ENCODE data around the gene TPGS1.

The TPGS1 gene

DNA sequence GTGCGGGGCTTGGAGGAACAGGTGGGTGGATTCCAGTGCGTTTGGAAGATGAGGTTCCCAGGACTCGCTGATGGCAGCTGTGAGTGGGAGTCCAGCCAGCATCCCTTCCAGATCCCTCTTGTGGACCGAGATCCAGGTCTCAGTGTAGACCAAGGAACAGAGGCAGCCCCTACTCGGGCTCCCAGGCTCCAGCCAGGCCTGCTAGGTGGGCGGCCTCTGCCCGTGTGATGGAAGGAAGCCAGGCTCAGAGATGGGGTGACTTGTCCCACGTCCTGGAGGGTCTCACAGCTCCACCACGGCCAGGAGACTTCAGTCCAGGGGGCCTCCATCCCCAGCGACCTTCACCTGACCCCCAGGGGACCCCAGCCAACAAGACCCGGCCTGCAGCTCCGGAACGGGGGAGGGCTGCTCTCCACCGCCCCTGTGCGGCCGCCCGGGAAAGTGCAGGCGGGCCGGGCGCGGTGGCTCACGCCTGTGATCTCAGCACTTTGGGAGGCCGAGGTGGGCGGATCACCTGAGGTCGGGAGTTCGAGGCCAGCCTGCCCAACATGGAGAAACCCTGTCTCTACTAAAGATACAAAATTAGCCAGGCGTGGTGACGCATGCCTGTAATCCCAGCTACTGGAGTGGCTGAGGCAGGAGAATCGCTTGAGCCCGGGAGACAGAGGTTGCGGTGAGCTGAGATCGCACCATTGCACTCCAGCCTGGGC is 11.7 kb upstream of the TPGS1 start:
- no peak for DNase-seq (ENCODE audit: low read depth in 2 of 2, low spot score in 1 of 2)

DNA sequence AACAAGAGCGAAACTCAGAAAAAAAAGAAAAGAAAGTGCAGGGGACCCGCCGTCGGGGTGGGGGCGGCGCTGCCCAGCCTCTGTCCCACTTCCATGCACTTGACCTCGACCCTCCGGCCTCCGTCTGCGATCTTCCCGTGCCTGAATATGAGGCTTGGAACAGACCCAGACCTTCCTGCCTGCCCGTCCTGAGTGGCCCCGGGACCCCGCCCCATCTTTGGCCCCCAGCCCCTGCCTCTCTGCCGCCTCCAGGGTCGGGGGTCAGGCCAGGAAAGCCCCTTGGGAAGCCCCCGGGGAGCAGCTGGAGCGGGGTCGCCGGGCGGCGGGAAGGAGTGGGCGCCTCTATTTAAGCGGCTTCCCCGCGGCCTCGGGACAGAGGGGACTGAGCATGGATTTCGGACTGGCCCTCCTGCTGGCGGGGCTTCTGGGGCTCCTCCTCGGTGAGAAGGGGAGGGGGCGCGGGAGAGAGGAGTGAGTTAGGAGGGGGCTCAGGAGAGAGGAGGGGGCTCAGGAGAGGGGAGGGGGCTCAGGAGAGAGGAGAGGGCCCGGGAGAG is 11.1 kb upstream of the TPGS1 start, which contains the start of gene MADCAM1:
Gene MADCAM1 (plus strand): TSS at position 375 of the 554 bp plus-strand sequence. CDS start 14 bp downstream, at position 389.
- no peak for DNase-seq (ENCODE audit: low read depth in 2 of 2, low spot score in 1 of 2)

DNA sequence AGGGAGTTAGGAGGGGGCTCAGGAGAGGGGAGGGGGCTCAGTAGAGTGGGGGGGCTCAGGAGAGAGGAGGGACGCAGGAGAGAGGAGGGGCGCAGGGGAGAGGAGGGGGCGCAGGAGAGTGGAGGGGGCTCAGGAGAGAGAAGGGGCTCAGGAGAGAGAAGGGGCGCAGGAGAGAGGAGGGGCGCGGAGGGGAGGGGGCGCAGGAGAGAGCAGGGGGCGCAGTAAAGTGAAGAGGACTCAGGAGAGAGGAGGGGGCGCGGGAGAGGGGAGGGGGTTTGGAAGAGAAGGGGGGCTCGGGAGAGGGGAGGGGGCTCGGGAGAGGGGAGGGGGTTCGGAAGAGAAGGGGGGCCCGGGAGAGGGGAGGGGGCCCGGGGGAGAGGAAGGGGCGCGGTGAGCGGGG is 10.3 kb upstream of the TPGS1 start:
- no peak for DNase-seq (ENCODE audit: low read depth in 2 of 2, low spot score in 1 of 2)

DNA sequence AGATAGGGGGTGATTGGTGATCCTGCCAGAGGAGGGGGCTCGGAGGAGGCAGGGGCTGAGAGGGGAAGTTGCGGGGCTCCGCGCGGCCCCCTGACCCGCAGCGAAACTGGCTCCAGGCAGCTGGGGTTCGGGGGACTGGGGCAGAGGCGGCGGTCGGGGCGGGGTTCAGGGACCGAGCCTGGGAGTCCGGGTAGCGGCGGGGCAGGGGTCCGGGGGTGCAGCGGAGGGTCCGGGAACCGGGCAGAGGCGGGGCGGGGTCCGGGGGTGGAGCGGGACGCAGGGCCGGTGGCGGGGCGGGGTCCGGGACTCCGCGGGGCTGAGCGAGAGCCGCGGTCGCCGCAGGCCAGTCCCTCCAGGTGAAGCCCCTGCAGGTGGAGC is 9.8 kb upstream of the TPGS1 start:
- no peak for DNase-seq (ENCODE audit: low read depth in 2 of 2, low spot score in 1 of 2)

DNA sequence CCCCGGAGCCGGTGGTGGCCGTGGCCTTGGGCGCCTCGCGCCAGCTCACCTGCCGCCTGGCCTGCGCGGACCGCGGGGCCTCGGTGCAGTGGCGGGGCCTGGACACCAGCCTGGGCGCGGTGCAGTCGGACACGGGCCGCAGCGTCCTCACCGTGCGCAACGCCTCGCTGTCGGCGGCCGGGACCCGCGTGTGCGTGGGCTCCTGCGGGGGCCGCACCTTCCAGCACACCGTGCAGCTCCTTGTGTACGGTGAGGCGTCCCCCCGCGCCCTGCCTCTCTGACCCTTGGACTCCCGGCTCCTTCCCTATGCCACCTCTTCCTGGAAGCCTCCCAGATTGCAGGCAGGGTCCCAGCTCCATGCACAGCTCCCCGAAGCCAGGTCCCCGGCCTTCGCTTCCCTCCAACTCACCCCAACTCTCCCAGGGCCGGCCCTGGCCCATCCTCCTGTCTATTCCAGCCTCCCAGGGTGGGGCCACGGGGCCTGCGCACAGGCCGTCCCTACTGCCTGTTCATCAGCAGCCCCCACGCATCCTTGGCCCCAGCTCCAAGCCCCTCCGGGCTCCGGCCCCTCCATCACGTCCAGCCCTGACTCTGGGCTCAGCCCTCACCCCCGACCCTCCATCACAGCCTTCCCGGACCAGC is 9.3 kb upstream of the TPGS1 start:
- no peak for DNase-seq (ENCODE audit: low read depth in 2 of 2, low spot score in 1 of 2)

DNA sequence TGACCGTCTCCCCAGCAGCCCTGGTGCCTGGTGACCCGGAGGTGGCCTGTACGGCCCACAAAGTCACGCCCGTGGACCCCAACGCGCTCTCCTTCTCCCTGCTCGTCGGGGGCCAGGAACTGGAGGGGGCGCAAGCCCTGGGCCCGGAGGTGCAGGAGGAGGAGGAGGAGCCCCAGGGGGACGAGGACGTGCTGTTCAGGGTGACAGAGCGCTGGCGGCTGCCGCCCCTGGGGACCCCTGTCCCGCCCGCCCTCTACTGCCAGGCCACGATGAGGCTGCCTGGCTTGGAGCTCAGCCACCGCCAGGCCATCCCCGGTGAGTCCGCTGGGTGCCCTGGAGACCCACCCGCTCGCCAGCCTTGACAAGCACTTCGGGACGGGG is 8.8 kb upstream of the TPGS1 start:
- DNase-seq (ENCODE audit: low read depth in 2 of 2, low spot score in 1 of 2): no peak

DNA sequence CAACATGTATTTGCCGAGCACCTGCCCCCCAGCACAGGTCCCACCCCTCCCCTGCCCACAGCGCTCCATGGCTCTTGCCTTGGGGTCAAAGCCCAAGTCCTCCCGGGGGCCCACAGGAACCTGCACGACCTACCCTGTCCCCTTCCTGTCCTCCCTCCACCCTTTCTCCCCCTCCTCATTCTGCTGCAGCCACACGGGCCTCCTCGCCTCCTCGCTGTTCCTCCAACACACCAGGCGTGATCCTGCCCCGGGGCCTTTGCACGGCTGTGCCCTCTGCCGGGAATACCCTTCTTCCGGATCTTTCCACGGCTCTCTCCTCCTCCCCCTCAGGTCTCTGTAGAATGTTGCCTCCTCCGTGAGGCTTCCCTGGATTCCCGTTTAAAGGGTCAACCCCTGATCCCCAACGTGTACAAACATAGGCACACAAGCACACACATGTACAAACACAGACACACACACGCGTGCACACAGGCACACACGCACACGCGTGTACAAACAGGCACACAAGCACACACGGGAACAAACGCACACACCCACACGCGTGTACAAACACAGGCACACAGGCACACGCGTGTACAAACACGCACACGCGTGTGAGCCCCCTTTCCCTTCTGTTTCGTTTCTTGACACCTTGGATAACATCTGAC is 8.2 kb upstream of the TPGS1 start:
- DNase-seq (ENCODE audit: low read depth in 2 of 2, low spot score in 1 of 2): no peak

DNA sequence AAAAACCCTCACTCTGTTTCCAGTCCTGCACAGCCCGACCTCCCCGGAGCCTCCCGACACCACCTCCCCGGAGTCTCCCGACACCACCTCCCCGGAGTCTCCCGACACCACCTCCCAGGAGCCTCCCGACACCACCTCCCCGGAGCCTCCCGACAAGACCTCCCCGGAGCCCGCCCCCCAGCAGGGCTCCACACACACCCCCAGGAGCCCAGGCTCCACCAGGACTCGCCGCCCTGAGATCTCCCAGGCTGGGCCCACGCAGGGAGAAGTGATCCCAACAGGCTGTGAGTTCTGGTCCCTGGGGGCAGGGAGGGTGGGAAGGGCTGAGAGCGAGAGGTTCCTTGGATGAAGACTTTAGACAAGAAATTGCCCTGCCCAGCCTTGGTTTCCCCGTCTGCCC is 5.7 kb upstream of the TPGS1 start:
- no peak for DNase-seq (ENCODE audit: low read depth in 2 of 2, low spot score in 1 of 2)

DNA sequence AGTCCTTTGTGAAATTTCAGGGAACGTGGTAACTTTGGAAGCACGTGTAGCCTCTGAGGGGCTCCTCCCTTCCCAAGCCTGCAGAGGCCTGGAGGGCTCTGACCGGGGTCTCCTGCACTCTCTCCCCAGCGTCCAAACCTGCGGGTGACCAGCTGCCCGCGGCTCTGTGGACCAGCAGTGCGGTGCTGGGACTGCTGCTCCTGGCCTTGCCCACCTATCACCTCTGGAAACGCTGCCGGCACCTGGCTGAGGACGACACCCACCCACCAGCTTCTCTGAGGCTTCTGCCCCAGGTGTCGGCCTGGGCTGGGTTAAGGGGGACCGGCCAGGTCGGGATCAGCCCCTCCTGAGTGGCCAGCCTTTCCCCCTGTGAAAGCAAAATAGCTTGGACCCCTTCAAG is 2.7 kb upstream of the TPGS1 start:
- DNase-seq (ENCODE audit: low read depth in 2 of 2, low spot score in 1 of 2): no peak

DNA sequence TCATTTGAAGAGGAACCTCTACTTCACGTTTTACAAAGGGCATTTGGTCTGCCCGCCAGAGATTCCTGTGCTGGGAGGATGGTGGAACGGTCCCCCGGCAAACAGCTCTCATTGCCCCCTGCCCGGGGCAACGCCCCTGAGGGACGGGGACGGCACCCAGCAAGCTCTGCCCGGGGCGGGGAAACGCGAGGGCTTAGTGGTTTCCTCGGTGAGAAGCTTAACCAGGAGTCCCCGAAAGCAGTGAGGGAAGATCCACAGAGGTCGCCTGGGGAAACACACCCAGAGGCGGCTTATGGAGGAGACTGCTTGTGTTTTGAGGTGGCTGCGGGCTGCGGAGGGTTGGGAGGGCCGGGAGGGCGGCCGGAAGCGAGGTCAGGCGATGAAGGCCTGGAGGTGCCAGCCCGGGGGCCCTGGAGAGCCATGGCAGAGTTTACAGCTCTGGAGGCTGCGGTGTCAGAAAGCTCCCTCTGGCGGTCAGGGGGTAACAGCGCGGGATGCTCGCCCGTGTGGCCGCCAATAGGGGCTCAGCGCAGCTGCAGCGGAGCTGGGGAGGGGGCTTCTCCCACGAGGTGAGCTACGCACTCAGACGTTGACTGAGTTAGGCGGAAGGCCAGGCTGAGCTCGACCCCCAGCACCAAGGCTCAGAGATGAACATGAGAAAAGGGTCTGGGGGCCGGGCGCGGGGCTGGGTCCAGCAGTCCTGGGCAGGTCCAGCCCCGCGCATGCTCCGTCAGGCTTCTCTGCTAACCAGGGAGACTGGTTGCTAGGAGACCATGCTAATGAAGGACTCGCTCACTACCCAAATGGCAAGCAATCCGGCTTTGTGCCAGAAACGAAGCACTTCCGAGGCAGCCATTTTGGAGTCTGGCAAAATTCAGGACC is 652 bp upstream of the TPGS1 start:
- DNase-seq (ENCODE audit: low read depth in 2 of 2, low spot score in 1 of 2): peak; percentile 76 to 89

DNA sequence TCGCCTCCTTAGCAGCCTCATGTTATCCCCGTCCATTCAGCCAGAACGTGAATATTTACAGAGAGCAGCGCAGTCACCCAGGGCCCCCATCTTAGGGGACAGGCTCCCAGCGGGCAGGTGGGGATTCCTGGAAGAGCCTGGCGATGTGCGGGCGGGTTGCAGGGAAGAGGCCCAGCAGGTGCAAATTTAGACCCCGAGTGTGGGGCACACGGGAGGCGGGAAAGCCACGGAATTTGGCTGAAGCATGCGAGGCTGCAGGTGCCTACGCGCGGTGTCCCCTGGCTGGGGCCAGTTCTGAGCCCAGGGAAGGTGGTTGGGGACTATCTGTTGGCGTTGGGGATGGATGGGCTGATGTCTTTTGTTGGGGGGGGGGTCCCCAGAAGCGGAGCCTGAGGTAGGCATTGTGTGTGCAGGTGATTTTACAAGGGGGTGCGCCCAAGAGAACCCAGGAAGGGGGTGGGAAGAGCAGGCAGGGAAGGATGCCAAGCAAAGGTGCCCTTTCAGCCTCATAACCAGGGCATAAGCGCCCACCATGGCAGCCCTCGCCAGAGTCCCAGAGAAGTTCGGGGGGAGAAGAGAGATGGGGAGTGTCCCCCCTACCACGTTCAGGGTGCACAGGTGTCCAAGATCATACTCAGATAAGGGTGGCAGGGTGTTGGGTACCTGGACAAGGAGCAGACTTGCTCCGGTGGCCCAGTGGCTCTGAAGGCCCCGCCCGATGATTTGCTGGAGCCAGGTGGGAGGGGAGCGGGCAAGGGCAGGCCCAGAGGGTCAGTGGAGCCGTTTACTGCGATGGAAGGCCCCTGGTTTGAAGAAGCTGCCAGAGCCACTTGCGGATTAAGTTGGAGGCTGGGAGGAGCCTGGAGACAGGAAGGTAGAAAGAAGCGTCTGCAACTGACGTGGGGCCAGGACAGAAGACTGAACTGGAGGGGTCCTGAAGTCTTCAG is 1.2 kb downstream of the TPGS1 start:
- no peak for DNase-seq (ENCODE audit: low read depth in 2 of 2, low spot score in 1 of 2)

DNA sequence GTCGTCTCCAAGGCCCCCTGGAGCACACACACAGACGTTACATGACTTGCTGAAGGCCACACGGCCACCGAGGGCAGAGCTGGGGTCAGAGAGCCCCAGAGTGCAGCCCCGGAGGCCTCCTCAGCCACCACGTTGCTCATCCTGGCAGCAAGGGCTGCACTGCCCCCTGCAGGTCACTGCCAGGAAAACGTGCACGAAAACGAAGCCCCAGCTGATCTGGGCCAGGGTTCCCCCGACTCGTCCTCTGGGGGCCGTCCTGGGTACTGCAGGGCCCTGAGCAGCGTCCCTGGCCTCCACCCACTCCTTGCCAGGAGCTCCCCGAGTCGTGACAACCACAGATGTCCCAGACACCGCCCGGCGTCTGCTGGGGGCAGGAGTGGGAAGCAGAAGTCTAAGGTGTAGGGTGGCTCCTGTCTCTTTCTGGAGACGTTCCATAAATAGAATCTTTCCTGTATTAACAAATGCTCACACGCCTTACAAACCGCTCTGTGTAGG is 3.4 kb downstream of the TPGS1 start:
- peak; percentile 74 to 87 for DNase-seq (ENCODE audit: low read depth in 2 of 2, low spot score in 1 of 2)

DNA sequence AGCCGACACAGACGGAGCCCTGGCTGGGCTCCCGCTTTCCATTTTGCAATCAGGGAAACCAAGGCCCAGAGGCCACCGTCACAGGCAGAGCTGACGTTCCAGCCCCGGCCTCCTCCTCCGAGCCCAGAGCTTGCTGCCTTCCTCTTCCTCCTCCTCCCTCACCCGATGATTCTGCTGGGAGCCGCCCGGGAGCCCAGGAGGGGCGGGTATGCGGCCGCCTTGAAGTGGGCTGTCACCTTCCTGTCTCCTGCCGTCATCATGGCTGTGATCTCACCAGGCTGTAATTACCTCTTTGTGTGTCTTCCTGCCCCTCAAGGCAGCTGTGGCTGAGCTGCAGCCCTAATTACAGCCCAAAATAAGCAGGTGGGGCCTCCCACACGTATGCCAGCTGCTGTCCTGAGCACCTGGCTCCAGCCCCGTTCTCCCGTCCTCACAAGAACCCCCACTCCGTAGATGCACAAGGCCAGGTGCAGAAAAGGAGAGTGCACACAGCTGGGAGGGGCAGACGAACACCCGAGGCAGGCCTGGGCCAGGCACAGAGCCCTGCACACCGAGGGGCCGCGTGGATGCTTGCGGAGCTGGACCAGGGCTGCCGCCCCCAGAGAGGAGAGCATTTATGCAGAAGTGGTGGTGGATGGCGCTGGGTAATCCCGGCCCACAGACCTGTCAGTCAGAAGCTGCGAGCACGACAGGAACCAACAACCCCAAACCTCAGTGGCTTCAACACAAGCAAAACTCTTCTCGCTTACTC is 4.0 kb downstream of the TPGS1 start:
- DNase-seq (ENCODE audit: low read depth in 2 of 2, low spot score in 1 of 2): peak; percentile 53 to 73

DNA sequence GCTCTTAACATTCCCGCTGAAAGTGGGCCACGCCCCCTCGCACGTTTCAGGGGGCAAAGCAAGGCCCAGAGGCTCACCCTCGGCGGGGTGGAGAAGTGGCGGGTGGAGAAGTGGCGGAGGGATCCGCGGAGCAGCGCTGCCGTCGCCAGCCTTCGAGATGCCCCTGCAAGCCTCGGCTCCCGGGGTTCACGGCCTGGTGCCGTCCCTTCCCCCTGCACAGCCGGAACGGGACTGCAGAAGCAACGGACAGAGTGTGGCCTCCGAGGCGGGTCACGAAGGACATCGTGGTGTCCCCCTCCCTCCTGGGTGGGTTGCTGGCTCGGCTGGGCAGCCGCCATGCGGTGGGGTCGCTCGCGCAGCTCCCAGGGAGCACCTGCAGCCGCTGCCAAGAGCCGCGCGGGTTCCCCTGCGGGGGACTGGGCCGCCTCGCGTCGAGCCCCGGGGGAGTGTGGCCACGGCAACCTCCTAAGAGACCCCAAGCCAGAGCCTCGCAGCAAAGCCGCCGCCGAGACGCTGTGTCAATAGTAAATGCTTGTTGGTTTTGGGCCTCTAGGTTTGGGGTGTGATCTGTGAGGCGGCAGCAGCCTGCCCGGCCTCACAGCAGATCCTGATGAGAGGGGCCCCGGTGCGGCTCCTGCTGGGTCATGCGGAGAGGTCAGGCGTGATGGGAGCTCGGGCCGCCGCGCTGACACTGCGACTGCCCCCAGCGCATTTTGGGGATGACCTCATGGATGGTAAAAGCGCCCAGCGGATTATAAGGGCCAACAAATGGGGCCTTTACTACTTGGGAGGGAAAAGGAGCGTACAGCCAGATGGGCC is 5.5 kb downstream of the TPGS1 start:
- DNase-seq (ENCODE audit: low read depth in 2 of 2, low spot score in 1 of 2): no peak

DNA sequence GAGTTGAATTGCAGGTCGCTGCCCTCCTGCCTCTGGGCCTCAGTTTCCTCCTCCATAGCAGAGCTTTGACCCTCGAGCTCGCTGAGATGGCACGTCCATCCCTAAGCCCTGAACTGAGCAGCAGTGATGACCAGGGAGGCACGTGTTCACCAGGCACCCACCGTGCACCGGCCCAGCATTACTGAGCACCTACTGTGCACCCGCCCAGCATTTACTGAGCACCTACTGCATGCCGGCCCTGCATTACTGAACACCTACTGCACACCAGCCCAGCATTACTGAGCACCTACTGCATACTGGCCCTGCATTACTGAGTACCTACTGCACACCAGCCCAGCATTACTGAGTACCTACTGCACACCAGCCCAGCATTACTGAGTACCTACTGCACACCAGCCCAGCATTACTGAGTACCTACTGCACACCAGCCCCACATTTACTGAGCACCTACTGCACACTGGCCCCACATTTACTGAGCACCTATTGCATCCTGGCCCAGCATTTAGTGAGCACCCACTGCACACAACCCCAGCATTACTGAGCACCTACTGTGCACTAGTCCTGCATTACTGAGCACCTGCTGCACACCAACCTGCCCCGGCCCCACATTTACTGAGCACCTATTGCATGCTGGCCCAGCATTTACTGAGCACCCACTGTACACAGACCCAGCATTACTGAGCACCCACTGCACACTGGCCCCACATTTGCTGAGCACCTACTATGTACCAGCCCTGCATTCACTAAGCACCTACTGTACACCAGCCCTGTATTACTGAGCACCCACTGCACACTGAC is 6.3 kb downstream of the TPGS1 start:
- no peak for DNase-seq (ENCODE audit: low read depth in 2 of 2, low spot score in 1 of 2)

DNA sequence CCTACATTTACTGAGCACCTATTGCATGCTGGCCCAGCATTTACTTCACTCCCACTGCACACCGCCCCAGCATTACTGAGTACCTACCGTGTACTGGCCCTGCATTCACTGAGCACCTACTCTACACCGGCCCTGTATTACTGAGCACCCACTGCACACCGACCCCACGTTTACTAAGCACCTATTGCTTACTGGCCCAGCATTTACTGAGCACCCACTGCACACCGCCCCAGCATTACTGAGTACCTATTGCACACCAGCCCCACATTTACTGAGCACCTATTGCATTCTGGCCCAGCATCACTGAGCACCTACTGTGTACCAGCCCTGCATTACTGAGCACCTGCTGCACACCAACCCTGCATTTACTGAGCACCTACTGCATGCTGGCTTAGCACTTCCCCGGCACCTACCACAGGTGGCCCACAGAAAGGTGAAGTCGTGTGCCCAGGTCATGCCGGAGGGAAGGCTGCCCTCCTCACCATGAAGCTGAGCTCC is 6.9 kb downstream of the TPGS1 start:
- DNase-seq (ENCODE audit: low read depth in 2 of 2, low spot score in 1 of 2): no peak

Data from stimulated activated CD8-positive, alpha-beta memory T cell treated with anti-CD3 and anti-CD28 coated beads, Interleukin-4, amount 100 ng/mL, for 1 hour (primary cell).